Measurements from ENCODE around the gene LTK. TPM values are rescaled to one million over a fixed set of nuclear protein-coding genes. Genes with fewer than 3 reads are reported as not detected.
A peak's percentile ranks its signal among the peaks of the same experiment; 100 is the strongest.

LTK gene
- total RNA-seq, 3 donors from 2014 or later (not counting 1 experiment from before 2014, with no cell fraction given), result 0.56 to 4.9 (median 1.7) TPM

GRCh38 chr15:41512512-41512939 is 1.1 kb downstream of the LTK start:
- peaks cover 16% of the 10 kb centered on the region for H3K27me3 ChIP-seq (ENCODE audit: control insufficient read depth, insufficient read depth, low read length)
- Mint-ChIP-seq H3K9me3 (no peaks in the 10 kb centered on the region), H3K27me3 (ENCODE audit: low read depth in 2 of 2) (peaks cover 0 to 19% of the 10 kb centered on the region in 2 donors), H3K27ac (peak overlapping the region in 1 of 2 donors; percentile 66), H3K4me3 (peak overlapping the region; percentile 86), H3K36me3 (no peaks in the 10 kb centered on the region), H3K4me1 (peaks cover 25 to 26% of the 10 kb centered on the region in 2 donors)
- WGBS (ENCODE audit: insufficient coverage), result 11% methylated on average over 33 of the region's 33 CpGs
- no peak for TF ChIP-seq CTCF (IDR thresholded peaks at IDR 0.05)
- no peaks in the 10 kb centered on the region for H3K36me3 ChIP-seq (ENCODE audit: control insufficient read depth, insufficient read depth, low read length)
- no peaks in the 10 kb centered on the region for H3K9me3 ChIP-seq (ENCODE audit: control insufficient read depth, insufficient read depth, low read length)
- intact Hi-C loops (cut with micrococcal nuclease), result no loop called here
- peak in 1 of 2 donors; percentile 16 for DNase-seq
- peak overlapping the region; percentile 27 for H3K4me3 ChIP-seq (ENCODE audit: low read length)
- H3K27ac ChIP-seq (ENCODE audit: low read length), result no peak overlapping the region
- peak in 2 of 3 donors; percentile 10 to 14 for ATAC-seq
- peaks cover 34% of the 10 kb centered on the region for H3K4me1 ChIP-seq (ENCODE audit: control insufficient read depth, insufficient read depth, low read length)

- H3K27ac Mint-ChIP-seq, result no peak overlapping the region
- H3K9me3 Mint-ChIP-seq, result no peaks in the 10 kb centered on the region
- WGBS (ENCODE audit: insufficient coverage), result 4% methylated on average over 49 of the region's 49 CpGs
- Histone ChIP-seq H3K36me3 (ENCODE audit: control insufficient read depth, insufficient read depth, low read length) (no peaks in the 10 kb centered on the region), H3K27me3 (ENCODE audit: control insufficient read depth, insufficient read depth, low read length) (peaks cover 16% of the 10 kb centered on the region), H3K27ac (ENCODE audit: low read length) (no peak overlapping the region), H3K4me3 (ENCODE audit: low read length) (peak overlapping the region; percentile 27), H3K4me1 (ENCODE audit: control insufficient read depth, insufficient read depth, low read length) (peaks cover 34% of the 10 kb centered on the region), H3K9me3 (ENCODE audit: control insufficient read depth, insufficient read depth, low read length) (no peaks in the 10 kb centered on the region)
- ATAC-seq (peak in 1 of 3 donors; percentile 9), DNase-seq (peak in 1 of 2 donors; percentile 51)
- peaks cover 0 to 19% of the 10 kb centered on the region in 2 donors for H3K27me3 Mint-ChIP-seq (ENCODE audit: low read depth in 2 of 2)
- TF ChIP-seq CTCF (IDR thresholded peaks at IDR 0.05), result no peak
- H3K4me3 Mint-ChIP-seq, result peak overlapping the region; percentile 86
- intact Hi-C loops (cut with micrococcal nuclease), result no loop called here
- H3K4me1 Mint-ChIP-seq, result peaks cover 25 to 26% of the 10 kb centered on the region in 2 donors
- no peaks in the 10 kb centered on the region for H3K36me3 Mint-ChIP-seq
These were observed 1.7 kb downstream of the LTK start for GRCh38 chr15:41511899-41512369.

GRCh38 chr15:41511331-41511898 is 2.2 kb downstream of the LTK start:
- peaks cover 0 to 19% of the 10 kb centered on the region in 2 donors for H3K27me3 Mint-ChIP-seq (ENCODE audit: low read depth in 2 of 2)
- Histone ChIP-seq H3K27ac (ENCODE audit: low read length) (no peak overlapping the region), H3K4me3 (ENCODE audit: low read length) (no peak overlapping the region), H3K27me3 (ENCODE audit: control insufficient read depth, insufficient read depth, low read length) (peaks cover 16% of the 10 kb centered on the region), H3K4me1 (ENCODE audit: control insufficient read depth, insufficient read depth, low read length) (peaks cover 34% of the 10 kb centered on the region), H3K9me3 (ENCODE audit: control insufficient read depth, insufficient read depth, low read length) (no peaks in the 10 kb centered on the region), H3K36me3 (ENCODE audit: control insufficient read depth, insufficient read depth, low read length) (no peaks in the 10 kb centered on the region)
- H3K9me3 Mint-ChIP-seq, result no peaks in the 10 kb centered on the region
- no peak overlapping the region for H3K4me3 Mint-ChIP-seq
- 13% methylated on average over 56 of the region's 56 CpGs for WGBS (ENCODE audit: insufficient coverage)
- no peak overlapping the region for H3K27ac Mint-ChIP-seq
- H3K36me3 Mint-ChIP-seq, result no peaks in the 10 kb centered on the region
- H3K4me1 Mint-ChIP-seq, result peaks cover 25 to 26% of the 10 kb centered on the region in 2 donors
- no peak for TF ChIP-seq CTCF (IDR thresholded peaks at IDR 0.05)
- intact Hi-C loops (cut with micrococcal nuclease), result no loop called here
- ATAC-seq (no peak), DNase-seq (no peak)

Measured in natural killer cell (primary cell).